Midbrain (tissue), 1 donor: ENCODE results near the gene TMTC1.

Source experiments
- DNase-seq: peaks from one replicate; lab custom pipeline; 2025; lab: John Stamatoyannopoulos, UW

Gene TMTC1

GRCh38 chr12:29739279-29739991 lies 44.3 kb downstream of the TMTC1 start:
- DNase-seq = no peak

DNA sequence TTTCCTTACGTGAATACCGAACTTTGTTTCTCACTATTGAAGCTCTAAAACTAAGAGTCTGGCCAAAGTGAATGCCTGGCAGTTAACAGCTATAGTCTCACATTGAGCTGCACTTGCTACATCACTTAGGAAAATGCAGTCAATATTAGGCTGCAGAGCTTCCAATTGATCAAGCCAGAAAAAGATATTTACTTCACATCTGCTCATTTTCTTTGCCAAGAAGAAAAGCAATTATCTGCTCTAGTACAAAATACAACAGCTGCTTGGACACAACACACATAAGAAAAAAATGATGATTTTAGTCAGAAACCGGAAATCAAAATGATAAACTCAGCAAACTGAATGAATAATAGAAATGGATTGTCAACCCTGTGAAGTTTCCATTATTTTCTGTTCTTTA lies 45.4 kb downstream of the TMTC1 start:
- no peak for DNase-seq

GRCh38 chr12:29737644-29738043 lies 46.1 kb downstream of the TMTC1 start:
- no peak for DNase-seq

DNA sequence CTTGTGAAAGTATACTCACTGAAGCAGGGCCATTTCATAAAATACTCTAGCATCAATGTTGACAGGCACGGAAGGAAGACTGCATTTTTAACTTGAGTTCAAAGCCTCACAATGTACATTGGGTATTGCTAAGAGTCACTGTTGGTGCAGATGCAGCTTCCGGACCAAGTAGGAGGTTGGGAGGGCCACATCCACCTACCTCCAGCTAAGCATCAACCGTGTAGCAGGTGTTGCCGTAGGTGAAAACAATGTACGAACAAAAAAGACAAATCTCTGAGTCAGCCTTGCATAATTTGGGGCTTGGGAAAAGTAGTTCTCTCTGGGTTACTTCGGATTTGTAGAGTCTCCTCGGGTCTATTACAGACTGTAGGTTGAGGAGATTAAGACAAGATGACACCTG lies 48.1 kb downstream of the TMTC1 start:
- DNase-seq = no peak

GRCh38 chr12:29734734-29735133 lies 49.0 kb downstream of the TMTC1 start:
- no peak for DNase-seq

- no peak for DNase-seq
Measured at GRCh38 chr12:29734305-29734704, 49.4 kb downstream of the TMTC1 start.

GRCh38 chr12:29733501-29733900 lies 50.2 kb downstream of the TMTC1 start:
- no peak for DNase-seq

DNA sequence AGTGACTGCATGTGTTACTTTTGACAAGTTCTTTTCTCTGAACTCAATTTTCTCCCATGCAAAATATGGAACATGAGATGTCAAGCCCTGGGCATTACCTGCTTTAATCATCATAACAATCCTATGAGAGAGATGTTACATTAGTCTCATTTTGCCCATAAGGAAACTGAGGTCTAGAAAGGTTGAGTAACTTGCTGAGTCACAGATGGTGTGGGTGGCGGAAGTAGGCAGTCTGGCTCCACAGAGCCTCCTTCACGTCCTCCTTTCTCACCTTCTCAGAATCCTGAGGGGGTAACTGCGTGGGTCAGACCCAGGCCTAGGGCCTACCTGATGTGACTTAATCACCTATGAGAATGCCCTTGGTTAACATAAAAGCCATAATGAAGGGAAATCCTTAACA lies 50.7 kb downstream of the TMTC1 start:
- no peak for DNase-seq

DNA sequence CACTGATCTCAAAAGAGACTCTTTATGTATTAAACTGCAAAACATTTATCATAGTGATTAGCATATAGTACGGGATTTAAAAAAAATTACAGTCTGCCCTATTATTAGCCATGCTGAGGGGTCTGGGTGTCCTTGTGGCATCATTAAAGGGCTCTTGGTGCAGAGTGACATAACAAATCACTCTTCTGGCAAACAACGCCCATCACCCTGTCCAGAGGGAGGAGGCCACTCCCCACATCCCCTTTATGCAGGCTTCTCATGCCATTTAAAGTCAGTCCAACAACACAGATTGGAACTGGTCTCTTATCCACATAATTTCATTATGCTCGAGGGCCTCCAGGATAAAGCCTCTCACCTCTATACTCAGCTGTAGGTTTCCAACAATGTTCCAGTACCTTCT lies 51.1 kb downstream of the TMTC1 start:
- DNase-seq = no peak

- DNase-seq = no peak
Measured at GRCh38 chr12:29732191-29732590, 51.6 kb downstream of the TMTC1 start.

- no peak for DNase-seq
Measured at GRCh38 chr12:29731591-29731990, 52.2 kb downstream of the TMTC1 start.

DNA sequence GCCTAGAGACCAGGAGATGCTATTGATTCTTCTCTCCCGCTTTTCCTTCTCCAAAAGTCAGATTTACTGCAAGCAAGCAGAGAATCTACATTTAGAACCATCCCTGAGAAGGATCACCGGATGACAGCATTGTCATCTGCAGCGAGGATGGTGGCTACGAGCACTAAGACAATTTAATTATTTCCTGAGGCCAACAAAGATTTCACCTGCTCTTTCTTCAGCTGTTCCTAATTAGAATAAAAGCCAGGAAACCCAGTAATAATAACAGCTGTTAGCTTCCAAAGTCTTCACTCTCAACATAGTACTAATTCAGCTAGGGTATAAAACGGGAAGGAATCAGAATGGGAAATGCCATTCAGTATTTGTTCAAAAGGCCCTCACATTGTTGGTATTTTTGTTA lies 53.3 kb downstream of the TMTC1 start:
- DNase-seq = no peak

- no peak for DNase-seq
Measured at GRCh38 chr12:29728030-29728429, 55.7 kb downstream of the TMTC1 start.

DNA sequence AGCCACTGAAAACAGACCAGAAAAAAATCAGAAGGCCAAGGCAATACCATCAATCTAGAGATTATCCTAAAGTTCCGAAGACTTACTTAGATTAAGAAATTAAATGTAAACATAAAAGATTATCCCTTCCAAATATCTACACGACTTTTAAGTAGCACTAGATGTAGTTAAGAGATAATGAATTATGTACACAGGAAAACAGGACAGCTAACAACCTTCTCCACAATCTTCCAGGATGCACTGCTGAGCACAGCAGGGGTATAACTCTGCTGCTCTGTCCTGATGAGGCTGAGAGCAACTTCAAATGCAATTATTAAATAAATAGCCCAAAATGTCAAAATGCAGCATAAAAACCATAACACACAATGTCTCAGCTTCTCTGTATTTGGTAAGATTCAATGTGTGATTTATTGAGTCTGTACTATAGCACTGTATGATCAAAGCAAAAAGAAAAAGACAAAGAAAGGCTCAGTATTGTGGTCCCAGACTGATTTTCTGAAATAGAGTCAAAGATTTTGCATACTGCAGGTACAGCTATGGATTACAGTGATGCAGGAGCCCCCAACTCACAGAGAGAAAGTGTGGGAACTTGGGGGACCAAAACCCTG lies 56.9 kb downstream of the TMTC1 start:
- no peak for DNase-seq

- no peak for DNase-seq
Measured at GRCh38 chr12:29726321-29726692, 57.4 kb downstream of the TMTC1 start.

- DNase-seq = peak; percentile 65
Measured at GRCh38 chr12:29725587-29726320, 58.0 kb downstream of the TMTC1 start.

DNA sequence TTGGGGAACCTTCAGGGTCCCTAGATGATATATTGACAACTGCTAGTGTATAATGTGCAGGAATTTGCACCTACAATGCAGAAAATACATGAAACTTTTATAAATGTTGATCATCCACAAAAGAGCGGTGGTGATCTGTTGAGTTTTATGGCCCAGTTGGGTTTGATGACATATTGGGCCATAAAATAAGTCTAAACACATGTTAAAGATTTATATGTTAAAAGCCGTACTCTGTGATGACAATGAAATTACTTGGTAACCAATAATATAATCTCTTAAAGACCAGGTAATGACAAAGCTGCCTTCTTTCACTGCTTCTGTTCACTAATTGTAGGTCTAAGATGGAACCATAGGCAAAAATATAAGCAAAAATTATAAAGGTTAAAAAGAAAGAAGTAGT lies 61.6 kb downstream of the TMTC1 start:
- DNase-seq = no peak

GRCh38 chr12:29719381-29719780 lies 64.4 kb downstream of the TMTC1 start:
- DNase-seq = no peak

- DNase-seq = no peak
Measured at GRCh38 chr12:29717540-29718100, 66.1 kb downstream of the TMTC1 start.

DNA sequence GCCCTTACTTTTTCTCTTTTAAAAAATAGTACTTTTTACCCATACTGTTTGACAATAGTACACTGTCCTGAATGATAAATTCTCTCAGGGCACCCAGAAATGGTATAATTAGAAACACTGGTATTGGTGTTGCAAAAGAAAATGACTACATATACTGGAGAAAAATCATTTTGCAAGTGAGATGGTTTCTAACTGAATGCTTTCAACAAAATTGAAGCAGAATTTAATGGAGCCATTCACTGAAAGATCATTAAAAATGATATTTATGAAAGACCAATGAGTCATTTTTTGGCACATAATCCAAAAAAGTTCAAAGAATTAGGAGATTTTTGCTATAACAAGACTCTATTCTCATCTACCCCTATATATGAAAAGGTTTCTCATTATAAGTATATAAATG lies 68.8 kb downstream of the TMTC1 start:
- no peak for DNase-seq

DNA sequence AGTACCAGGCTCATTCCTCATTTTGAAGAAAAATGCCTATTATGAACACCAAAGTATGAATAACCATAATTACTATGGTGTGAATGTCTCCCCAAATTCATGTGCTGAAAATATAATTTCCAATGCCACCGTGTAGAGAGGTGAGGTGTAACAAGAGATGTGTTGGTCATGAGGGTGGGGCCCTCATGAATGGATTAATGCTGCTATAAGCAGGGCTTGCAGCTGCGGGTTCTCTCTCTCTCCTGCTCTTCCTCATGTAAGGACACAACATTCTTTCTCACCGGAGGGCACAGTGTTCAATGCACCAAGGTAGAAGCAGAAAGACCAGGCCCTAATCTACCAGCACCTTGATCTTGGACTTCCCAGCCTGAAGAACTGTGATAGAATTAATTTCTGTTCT lies 70.0 kb downstream of the TMTC1 start:
- DNase-seq = no peak

GRCh38 chr12:29711381-29711780 lies 72.4 kb downstream of the TMTC1 start:
- DNase-seq = no peak

DNA sequence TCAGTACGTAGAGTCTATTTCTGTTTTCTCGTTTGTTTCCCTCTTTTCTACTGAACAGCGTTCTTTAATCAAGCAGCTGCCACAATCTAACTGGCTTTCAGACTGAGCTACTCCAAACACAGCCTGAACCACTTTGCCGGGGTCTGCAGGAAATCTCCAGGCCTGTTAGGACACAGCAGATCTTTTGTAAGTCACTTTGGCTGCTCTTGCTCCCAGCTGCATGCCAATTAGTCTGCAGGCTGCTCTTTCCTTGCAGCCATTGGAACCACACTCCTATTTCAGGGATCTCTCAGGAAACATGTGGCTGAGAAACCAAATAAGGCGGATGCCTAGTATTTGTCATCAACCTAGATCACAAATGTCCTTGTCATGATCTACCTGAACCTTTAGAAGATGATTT lies 73.6 kb downstream of the TMTC1 start:
- peak; percentile 36 for DNase-seq
